Measurements from ENCODE around the gene SCLT1. TPM values are rescaled to one million over a fixed set of nuclear protein-coding genes. Genes with fewer than 3 reads are reported as not detected.

The SCLT1 gene
- total RNA-seq, 4 donors from 2014 or later: 12.9 to 28.6 (median 20.8) TPM

DNA sequence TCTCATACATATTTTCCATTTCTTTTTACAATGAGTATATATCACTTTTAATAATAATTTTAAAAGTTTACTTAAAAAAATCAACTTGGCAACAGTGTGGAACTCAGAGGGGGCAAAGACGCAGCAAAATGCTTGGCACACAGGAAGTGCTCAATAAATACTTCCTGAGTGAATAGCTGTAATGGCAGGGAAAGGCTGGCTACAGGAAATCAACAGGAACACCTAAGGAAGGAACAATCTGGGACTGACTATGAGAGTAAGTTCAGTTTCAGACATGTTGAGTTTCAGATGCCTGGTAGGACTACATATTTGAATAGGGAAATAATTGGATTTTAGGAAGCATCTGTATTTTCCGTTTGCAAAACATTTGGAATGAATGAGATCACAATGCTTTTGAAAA, 137.6 kb downstream of the SCLT1 start:
- H3K9me3 ChIP-seq: no peaks in the 10 kb centered on the region
- H3K4me3 ChIP-seq (replicated peaks in 1 of 3): no peak overlapping the region
- intact Hi-C loops (cut with DNase I): no loop called here
- TF ChIP-seq, protein P1, sequence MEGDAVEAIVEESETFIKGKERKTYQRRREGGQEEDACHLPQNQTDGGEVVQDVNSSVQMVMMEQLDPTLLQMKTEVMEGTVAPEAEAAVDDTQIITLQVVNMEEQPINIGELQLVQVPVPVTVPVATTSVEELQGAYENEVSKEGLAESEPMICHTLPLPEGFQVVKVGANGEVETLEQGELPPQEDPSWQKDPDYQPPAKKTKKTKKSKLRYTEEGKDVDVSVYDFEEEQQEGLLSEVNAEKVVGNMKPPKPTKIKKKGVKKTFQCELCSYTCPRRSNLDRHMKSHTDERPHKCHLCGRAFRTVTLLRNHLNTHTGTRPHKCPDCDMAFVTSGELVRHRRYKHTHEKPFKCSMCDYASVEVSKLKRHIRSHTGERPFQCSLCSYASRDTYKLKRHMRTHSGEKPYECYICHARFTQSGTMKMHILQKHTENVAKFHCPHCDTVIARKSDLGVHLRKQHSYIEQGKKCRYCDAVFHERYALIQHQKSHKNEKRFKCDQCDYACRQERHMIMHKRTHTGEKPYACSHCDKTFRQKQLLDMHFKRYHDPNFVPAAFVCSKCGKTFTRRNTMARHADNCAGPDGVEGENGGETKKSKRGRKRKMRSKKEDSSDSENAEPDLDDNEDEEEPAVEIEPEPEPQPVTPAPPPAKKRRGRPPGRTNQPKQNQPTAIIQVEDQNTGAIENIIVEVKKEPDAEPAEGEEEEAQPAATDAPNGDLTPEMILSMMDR (IDR thresholded peaks at IDR 0.05): no peak
- TF ChIP-seq POLR2A (IDR thresholded peaks at IDR 0.05): no peak
- no peak overlapping the region for H3K27ac ChIP-seq
- no peaks in the 10 kb centered on the region for H3K36me3 ChIP-seq
- 73 to 78% methylated on average over 2 of the region's 2 CpGs for WGBS, 2 donors
- H3K27me3 ChIP-seq: no peaks in the 10 kb centered on the region
- H3K4me1 ChIP-seq: no peaks in the 10 kb centered on the region
- no peak for DNase-seq

DNA sequence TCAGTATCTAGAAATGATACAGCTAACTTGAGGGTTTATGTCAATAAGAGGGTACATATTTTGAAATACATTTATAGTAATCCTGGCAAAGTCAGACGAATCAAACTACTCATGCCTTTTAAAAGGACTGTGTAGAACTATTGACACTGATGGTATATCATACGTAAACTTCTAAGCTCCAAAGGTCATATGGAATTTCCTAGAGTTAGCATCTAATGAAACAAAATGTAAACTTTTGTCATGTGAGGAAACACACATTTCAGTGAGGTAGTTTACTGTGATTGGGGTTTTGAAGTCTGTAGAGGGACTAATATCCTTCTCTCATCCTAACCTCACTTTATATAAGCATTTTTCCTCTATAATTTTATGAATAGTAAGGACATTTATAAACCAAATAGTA, 138.4 kb downstream of the SCLT1 start:
- Histone ChIP-seq H3K9me3 (no peaks in the 10 kb centered on the region), H3K27me3 (no peaks in the 10 kb centered on the region), H3K27ac (no peak overlapping the region), H3K4me3 (replicated peaks in 1 of 3) (no peak overlapping the region), H3K36me3 (no peaks in the 10 kb centered on the region), H3K4me1 (no peaks in the 10 kb centered on the region)
- intact Hi-C loops (cut with DNase I): no loop called here
- no peak for TF ChIP-seq POLR2A (IDR thresholded peaks at IDR 0.05)
- TF ChIP-seq, protein P1 (IDR thresholded peaks at IDR 0.05): no peak
- WGBS, 2 donors: 94 to 97% methylated on average over 2 of the region's 2 CpGs
- no peak for DNase-seq

DNA sequence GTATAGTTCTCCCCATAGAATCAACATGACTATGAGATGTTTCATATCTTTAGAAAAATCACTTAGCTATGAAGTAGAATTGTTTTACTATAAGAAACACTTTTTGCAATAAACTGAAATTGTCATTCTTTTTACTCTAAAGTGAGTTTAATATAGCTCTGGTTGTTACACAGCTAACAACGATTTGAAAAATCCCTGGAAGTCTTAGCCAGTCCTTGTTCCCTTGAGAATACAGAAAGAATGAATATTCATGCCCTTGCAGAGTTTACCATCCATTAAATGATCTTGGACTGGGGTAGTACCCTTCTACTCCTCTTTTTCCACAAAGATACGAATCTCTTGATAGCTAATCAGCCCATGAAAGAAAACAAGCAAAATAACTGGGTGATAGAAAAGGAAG, 142.0 kb downstream of the SCLT1 start:
- TF ChIP-seq, protein P1 (IDR thresholded peaks at IDR 0.05): no peak
- TF ChIP-seq POLR2A (IDR thresholded peaks at IDR 0.05): no peak

DNA sequence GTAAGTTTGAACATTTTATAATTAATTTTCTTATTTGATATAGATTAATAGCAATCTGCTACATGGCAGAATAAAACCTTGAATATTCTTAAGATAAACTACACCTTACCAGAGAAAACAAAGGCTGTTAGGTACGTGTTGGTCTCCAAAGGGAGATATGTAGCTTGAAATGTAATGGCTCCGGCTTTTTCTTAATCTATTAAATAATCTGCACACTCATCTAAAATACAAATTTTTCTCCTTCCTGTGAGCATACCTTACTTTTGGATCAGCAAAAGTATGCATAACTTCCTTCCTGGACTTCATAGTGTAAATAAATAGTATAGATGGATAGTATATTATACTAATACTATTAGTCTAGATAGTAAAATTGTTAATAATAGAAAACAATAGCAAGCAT, 142.5 kb downstream of the SCLT1 start:
- H3K4me3 ChIP-seq (replicated peaks in 1 of 3): no peak overlapping the region
- 94 to 95% methylated on average over 2 of the region's 2 CpGs for WGBS, 2 donors
- no peak overlapping the region for H3K27ac ChIP-seq
- H3K9me3 ChIP-seq: no peaks in the 10 kb centered on the region
- H3K4me1 ChIP-seq: no peaks in the 10 kb centered on the region
- H3K27me3 ChIP-seq: no peaks in the 10 kb centered on the region
- no peaks in the 10 kb centered on the region for H3K36me3 ChIP-seq
- TF ChIP-seq, protein P1 (IDR thresholded peaks at IDR 0.05): no peak
- no peak for TF ChIP-seq POLR2A (IDR thresholded peaks at IDR 0.05)
- no peak for DNase-seq
- intact Hi-C loops (cut with DNase I): no loop called here

More for the DNA sequence above, 142.0 kb downstream of the SCLT1 start:
- Histone ChIP-seq H3K4me3 (replicated peaks in 1 of 3) (no peak overlapping the region), H3K27me3 (no peaks in the 10 kb centered on the region), H3K27ac (no peak overlapping the region), H3K9me3 (no peaks in the 10 kb centered on the region), H3K36me3 (no peaks in the 10 kb centered on the region), H3K4me1 (no peaks in the 10 kb centered on the region)
- DNase-seq: no peak
- intact Hi-C loops (cut with DNase I): no loop called here
- 74 to 75% methylated on average over 2 of the region's 2 CpGs for WGBS, 2 donors

DNA sequence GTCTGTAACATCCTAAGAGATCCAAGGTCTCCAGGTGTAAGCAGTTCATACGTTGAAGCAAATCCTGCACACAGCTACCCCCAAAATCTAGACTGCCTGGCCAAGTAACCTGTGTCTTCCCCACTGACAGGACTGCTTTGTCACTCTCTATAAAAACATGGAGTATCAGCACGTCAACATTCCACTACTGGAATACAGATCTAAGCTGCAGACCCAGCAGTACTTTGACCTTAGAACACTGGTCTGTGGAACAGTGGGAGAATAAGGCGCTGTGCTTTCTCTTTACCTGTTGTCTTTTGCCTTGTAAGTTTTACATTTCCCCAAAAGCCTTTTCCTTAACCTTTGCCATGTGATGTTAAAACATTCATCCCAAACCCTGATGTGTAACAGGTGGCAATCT, 146.4 kb downstream of the SCLT1 start:
- no peak for DNase-seq
- Histone ChIP-seq H3K36me3 (peaks cover 0 to 9% of the 10 kb centered on the region in 2 donors), H3K27me3 (no peaks in the 10 kb centered on the region), H3K27ac (no peak overlapping the region), H3K4me1 (no peaks in the 10 kb centered on the region), H3K9me3 (no peaks in the 10 kb centered on the region), H3K4me3 (replicated peaks in 1 of 3) (no peak overlapping the region)
- WGBS, 2 donors: 90 to 97% methylated on average over 3 of the region's 3 CpGs
- intact Hi-C loops (cut with DNase I): no loop called here
- TF ChIP-seq, protein P1 (IDR thresholded peaks at IDR 0.05): no peak
- no peak for TF ChIP-seq POLR2A (IDR thresholded peaks at IDR 0.05)

All from thyroid gland (tissue), 4 donors.